ENCODE measurements around the gene RAB22A.

The RAB22A gene

DNA sequence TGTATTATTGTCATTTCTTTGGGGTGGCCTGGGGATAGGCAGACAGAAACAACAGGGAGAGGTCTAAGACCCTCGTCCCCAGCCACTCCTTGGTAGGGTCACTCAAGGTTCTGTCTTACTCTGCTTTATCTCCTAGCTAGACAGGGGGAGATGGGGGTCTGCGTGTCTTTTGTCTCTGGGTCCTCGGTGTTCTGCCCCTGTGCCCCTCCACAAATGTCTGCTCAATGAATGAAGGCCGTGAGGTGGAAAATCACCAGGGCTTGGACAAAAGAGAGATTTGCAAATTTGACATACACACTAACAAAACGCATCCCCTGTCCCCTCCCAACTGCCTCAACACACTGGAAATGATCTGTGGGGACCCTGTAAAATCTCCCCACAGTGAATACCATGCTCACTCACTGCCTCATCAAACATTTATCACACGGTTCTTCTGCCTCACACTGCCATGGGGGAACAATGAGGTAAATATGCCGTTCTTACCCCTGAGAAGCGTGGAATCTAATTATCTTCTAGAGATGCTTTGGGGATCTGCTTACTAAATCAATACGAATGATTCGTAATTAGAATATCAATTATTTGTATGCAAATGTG lies 66.3 kb downstream of the RAB22A start:
- H3K4me3 ChIP-seq (ENCODE audit: low read depth, low read length) = no peak overlapping the region
- H3K36me3 ChIP-seq (replicated peaks) = no peaks in the 10 kb centered on the region
- H3K27me3 ChIP-seq (replicated peaks) = no peaks in the 10 kb centered on the region
- no peak for DNase-seq
- TF ChIP-seq, protein P1, sequence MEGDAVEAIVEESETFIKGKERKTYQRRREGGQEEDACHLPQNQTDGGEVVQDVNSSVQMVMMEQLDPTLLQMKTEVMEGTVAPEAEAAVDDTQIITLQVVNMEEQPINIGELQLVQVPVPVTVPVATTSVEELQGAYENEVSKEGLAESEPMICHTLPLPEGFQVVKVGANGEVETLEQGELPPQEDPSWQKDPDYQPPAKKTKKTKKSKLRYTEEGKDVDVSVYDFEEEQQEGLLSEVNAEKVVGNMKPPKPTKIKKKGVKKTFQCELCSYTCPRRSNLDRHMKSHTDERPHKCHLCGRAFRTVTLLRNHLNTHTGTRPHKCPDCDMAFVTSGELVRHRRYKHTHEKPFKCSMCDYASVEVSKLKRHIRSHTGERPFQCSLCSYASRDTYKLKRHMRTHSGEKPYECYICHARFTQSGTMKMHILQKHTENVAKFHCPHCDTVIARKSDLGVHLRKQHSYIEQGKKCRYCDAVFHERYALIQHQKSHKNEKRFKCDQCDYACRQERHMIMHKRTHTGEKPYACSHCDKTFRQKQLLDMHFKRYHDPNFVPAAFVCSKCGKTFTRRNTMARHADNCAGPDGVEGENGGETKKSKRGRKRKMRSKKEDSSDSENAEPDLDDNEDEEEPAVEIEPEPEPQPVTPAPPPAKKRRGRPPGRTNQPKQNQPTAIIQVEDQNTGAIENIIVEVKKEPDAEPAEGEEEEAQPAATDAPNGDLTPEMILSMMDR (IDR thresholded peaks at IDR 0.05; ENCODE audit: low read depth, low read length, missing control alignments) = no peak
- in situ Hi-C loops (cut with HindIII; ENCODE audit: low pct_ligation_motif_present, low sequenced_read_pairs) = no loop called here
- H3K27ac ChIP-seq = no peak overlapping the region

DNA sequence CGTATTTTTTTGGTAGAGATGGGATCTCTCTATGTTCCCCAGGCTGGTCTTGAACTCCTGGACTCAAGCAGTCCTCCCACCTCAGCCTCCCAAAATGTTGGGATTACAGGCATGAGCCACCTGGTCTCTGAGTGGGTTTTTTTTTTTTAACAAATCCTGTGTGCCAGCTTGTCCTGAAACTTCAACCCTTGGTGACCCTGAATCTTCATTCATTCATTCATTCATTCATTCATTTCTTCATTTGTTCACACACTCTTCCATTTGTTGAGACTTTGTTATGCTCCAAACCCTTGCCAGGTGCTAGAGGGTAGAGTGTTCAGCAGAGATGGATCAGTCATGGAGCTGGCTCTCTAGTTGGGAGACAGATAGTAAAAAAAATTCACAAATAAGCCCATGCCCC lies 67.5 kb downstream of the RAB22A start:
- in situ Hi-C loops (cut with HindIII; ENCODE audit: low pct_ligation_motif_present, low sequenced_read_pairs) = no loop called here
- no peaks in the 10 kb centered on the region for H3K27me3 ChIP-seq (replicated peaks)
- no peak for DNase-seq
- H3K27ac ChIP-seq = no peak overlapping the region
- H3K36me3 ChIP-seq (replicated peaks) = no peaks in the 10 kb centered on the region
- H3K4me3 ChIP-seq (ENCODE audit: low read depth, low read length) = no peak overlapping the region
- TF ChIP-seq, protein P1 (IDR thresholded peaks at IDR 0.05; ENCODE audit: low read depth, low read length, missing control alignments) = no peak

GRCh38 chr20:58377766-58378401 lies 68.4 kb downstream of the RAB22A start:
- Histone ChIP-seq H3K4me3 (ENCODE audit: low read depth, low read length) (no peak overlapping the region), H3K36me3 (replicated peaks) (no peaks in the 10 kb centered on the region), H3K27me3 (replicated peaks) (no peaks in the 10 kb centered on the region), H3K27ac (no peak overlapping the region)
- TF ChIP-seq, protein P1 (IDR thresholded peaks at IDR 0.05; ENCODE audit: low read depth, low read length, missing control alignments) = no peak
- in situ Hi-C loops (cut with HindIII; ENCODE audit: low pct_ligation_motif_present, low sequenced_read_pairs) = no loop called here
- DNase-seq = no peak

DNA sequence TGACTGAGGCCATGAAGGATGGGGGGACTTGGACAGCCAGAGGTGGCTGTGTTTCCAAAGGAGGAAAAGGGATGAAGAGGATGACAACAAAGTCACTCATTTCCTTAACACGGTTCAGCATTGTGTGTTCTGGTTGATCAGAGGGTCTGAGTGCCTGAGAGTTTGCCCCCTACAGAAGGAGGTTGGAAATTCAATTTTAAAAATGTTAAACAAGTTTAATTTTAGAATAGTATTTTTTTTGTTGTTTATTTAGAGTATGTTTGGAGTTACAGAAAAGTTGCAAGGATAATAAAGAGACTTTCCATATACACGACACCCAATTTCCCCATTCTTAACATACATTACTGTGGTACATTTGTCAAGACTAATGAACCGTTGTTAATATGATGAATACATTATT lies 69.2 kb downstream of the RAB22A start:
- TF ChIP-seq, protein P1 (IDR thresholded peaks at IDR 0.05; ENCODE audit: low read depth, low read length, missing control alignments) = peak; percentile 42
- Histone ChIP-seq H3K36me3 (replicated peaks) (no peaks in the 10 kb centered on the region), H3K27me3 (replicated peaks) (no peaks in the 10 kb centered on the region), H3K4me3 (ENCODE audit: low read depth, low read length) (no peak overlapping the region), H3K27ac (no peak overlapping the region)
- no peak for DNase-seq
- in situ Hi-C loops (cut with HindIII; ENCODE audit: low pct_ligation_motif_present, low sequenced_read_pairs) = no loop called here

- DNase-seq = no peak
- no peaks in the 10 kb centered on the region for H3K27me3 ChIP-seq (replicated peaks)
- TF ChIP-seq, protein P1 (IDR thresholded peaks at IDR 0.05; ENCODE audit: low read depth, low read length, missing control alignments) = no peak
- no peaks in the 10 kb centered on the region for H3K36me3 ChIP-seq (replicated peaks)
- in situ Hi-C loops (cut with HindIII; ENCODE audit: low pct_ligation_motif_present, low sequenced_read_pairs) = no loop called here
- H3K4me3 ChIP-seq (ENCODE audit: low read depth, low read length) = no peak overlapping the region
- H3K27ac ChIP-seq = no peak overlapping the region
Observed at GRCh38 chr20:58381627-58382026, 72.1 kb downstream of the RAB22A start.

- Histone ChIP-seq H3K36me3 (replicated peaks) (no peaks in the 10 kb centered on the region), H3K27me3 (replicated peaks) (no peaks in the 10 kb centered on the region)
- in situ Hi-C loops (cut with HindIII; ENCODE audit: low pct_ligation_motif_present, low sequenced_read_pairs) = no loop called here
Observed at GRCh38 chr20:58382096-58382495, 72.6 kb downstream of the RAB22A start.

More at GRCh38 chr20:58382096-58382495, 72.6 kb downstream of the RAB22A start:
- no peak overlapping the region for H3K27ac ChIP-seq
- DNase-seq = no peak
- H3K4me3 ChIP-seq (ENCODE audit: low read depth, low read length) = no peak overlapping the region
- TF ChIP-seq, protein P1 (IDR thresholded peaks at IDR 0.05; ENCODE audit: low read depth, low read length, missing control alignments) = no peak
